SK-N-SH (cell line): Measurements from ENCODE around the gene ARHGAP5. TPM values are rescaled to one million over a fixed set of nuclear protein-coding genes. Genes with fewer than 3 reads are reported as not detected.

Experiments
- CTCF ChIA-PET: fragments of 300-600, 350-600 bp; formaldehyde crosslinking; extraction: SDS; loops from one replicate; lab custom pipeline; 2021; lab: Yijun Ruan, JAX
- POLR2A ChIA-PET: fragments of 350-600 bp; sonication (Branson Sonifier 250); formaldehyde crosslinking; extraction: SDS; loops from one replicate; lab custom pipeline; 2020; ENCODE audit warnings: antibody characterized with exemption, inconsistent platforms; lab: Yijun Ruan, JAX
- DNase-seq: peaks from one replicate; pipeline ENCODE4 v3.0.0; 2012
- H2AFZ ChIP-seq: fragments of 200-600 bp; sonication (generic); 2 replicates; pipeline ENCODE4 v1.8.1; 2016; ENCODE audit warnings: antibody characterized with exemption, mild to moderate bottlenecking, low read depth
- H3F3A ChIP-seq: fragments of 200-600 bp; sonication (generic); replicated peaks from 2 replicates; pipeline ENCODE3; 2016; ENCODE audit warnings: antibody characterized with exemption, mild to moderate bottlenecking; ENCODE audit not compliant: insufficient read depth
- H3K27ac ChIP-seq, 2 experiments: fragments of 200-500 bp in 1 of 2; fragments of 200-600 bp in 1 of 2; sonication (Bioruptor generic) in 1 of 2; sonication (generic), shearing (Covaris generic) in 1 of 2; 2 replicates each; pipeline versions ENCODE4 v1.5.1 to v1.6.1; 2014 to 2016; ENCODE audit warnings: low read depth in 2 of 2, inconsistent platforms in 1 of 2, low read length in 1 of 2, mild to moderate bottlenecking in 1 of 2, mixed read lengths in 1 of 2
- H3K27me3 ChIP-seq: fragments of 200-600 bp; sonication (generic), shearing (Covaris generic); 2 replicates; pipeline ENCODE4 v1.6.1; 2016; ENCODE audit warnings: mixed run types; ENCODE audit not compliant: insufficient read depth
- H3K36me3 ChIP-seq, 2 experiments: fragments of 200-500 bp in 1 of 2; fragments of 200-600 bp in 1 of 2; sonication (Bioruptor generic) in 1 of 2; sonication (generic) in 1 of 2; replicated peaks in 1 of 2; 2 replicates each; pipeline versions ENCODE3 to v1.5.1; 2014 to 2016; ENCODE audit warnings: low read length in 1 of 2, mild to moderate bottlenecking in 1 of 2; ENCODE audit not compliant: insufficient read depth in 2 of 2, control insufficient read depth in 1 of 2
- H3K4me1 ChIP-seq, 2 experiments: fragments of 200-500 bp in 1 of 2; fragments of 200-600 bp in 1 of 2; sonication (Bioruptor generic) in 1 of 2; sonication (generic), shearing (Covaris generic) in 1 of 2; 2 replicates each; pipeline versions ENCODE4 v1.5.1 to v1.6.1; 2014 to 2016; ENCODE audit warnings: low read depth in 1 of 2, low read length in 1 of 2, mixed run types in 1 of 2; ENCODE audit not compliant: insufficient read depth in 2 of 2, control insufficient read depth in 1 of 2
- H3K4me2 ChIP-seq: fragments of 200-600 bp; sonication (generic), shearing (Covaris generic); 2 replicates; pipeline ENCODE4 v1.6.1; 2017; ENCODE audit warnings: mixed run types
- H3K4me3 ChIP-seq, 2 experiments: fragments of 200-500 bp in 1 of 2; fragments of 200-600 bp in 1 of 2; sonication (Bioruptor generic) in 1 of 2; sonication (generic), shearing (Covaris generic) in 1 of 2; 2 replicates each; pipeline versions ENCODE4 v1.5.1 to v1.8.1; 2014 to 2016; ENCODE audit warnings: low read depth in 2 of 2, inconsistent platforms in 1 of 2, low read length in 1 of 2, mild to moderate bottlenecking in 1 of 2, mixed read lengths in 1 of 2, moderate library complexity in 1 of 2
- H3K79me2 ChIP-seq: fragments of 200-600 bp; sonication (generic); 2 replicates; pipeline ENCODE4 v1.8.1; 2017; ENCODE audit warnings: mild to moderate bottlenecking; ENCODE audit not compliant: insufficient read depth
- H3K9ac ChIP-seq: fragments of 200-600 bp; sonication (generic); 2 replicates; pipeline ENCODE4 v1.6.1; 2017; ENCODE audit warnings: mixed run types
- H3K9me2 ChIP-seq: fragments of 200-600 bp; sonication (generic); 2 replicates; pipeline ENCODE4 v1.6.1; 2017; ENCODE audit warnings: mixed run types
- H3K9me3 ChIP-seq: fragments of 200-600 bp; sonication (generic); 2 replicates; pipeline ENCODE4 v1.6.1; 2017; ENCODE audit warnings: mixed run types, mild to moderate bottlenecking, moderate library complexity
- H4K20me1 ChIP-seq: fragments of 200-600 bp; sonication (generic); 2 replicates; pipeline ENCODE4 v1.6.1; 2017; ENCODE audit warnings: mild to moderate bottlenecking, mixed run types; ENCODE audit not compliant: insufficient read depth
- CHD2 ChIP-seq: fragments of 150-350 bp; IDR thresholded peaks from 2 replicates; pipeline ENCODE4 v1.6.1; 2018; ENCODE audit warnings: low read length; ENCODE audit not compliant: partially characterized antibody
- EP300 ChIP-seq, 2 experiments: IDR thresholded peaks; 2 replicates each; pipeline versions ENCODE4 v1.4.0 to v1.6.1; 2012; ENCODE audit warnings: borderline replicate concordance in 1 of 2, low read depth in 1 of 2, low read length in 1 of 2
- JUND ChIP-seq: IDR thresholded peaks from 2 replicates; pipeline ENCODE4 v1.4.0; 2012
- MEF2A ChIP-seq: IDR thresholded peaks from 2 replicates; pipeline ENCODE4 v1.4.0; 2012; ENCODE audit warnings: low read depth, borderline replicate concordance
- POLR2AphosphoS5 ChIP-seq: IDR thresholded peaks from 2 replicates; pipeline ENCODE4 v1.6.1; 2012; ENCODE audit warnings: low read depth, low read length
- RAD21 ChIP-seq: IDR thresholded peaks from 2 replicates; pipeline ENCODE4 v1.6.1; 2012; ENCODE audit warnings: mild to moderate bottlenecking, low read length
- RCOR1 ChIP-seq: fragments of 150-350 bp; IDR thresholded peaks from 2 replicates; pipeline ENCODE4 v1.6.1; 2017; ENCODE audit warnings: antibody characterized with exemption, low read length
- RFX5 ChIP-seq: IDR thresholded peaks from 2 replicates; pipeline ENCODE4 v1.6.1; 2012; ENCODE audit warnings: mild to moderate bottlenecking, improper control_type of control experiment, low read length
- RXRA ChIP-seq: IDR thresholded peaks from 2 replicates; pipeline ENCODE4 v1.4.0; 2012; ENCODE audit warnings: low read depth, mild to moderate bottlenecking, borderline replicate concordance
- SIN3A ChIP-seq: IDR thresholded peaks from 2 replicates; pipeline ENCODE4 v1.6.1; 2012; ENCODE audit warnings: low read depth, mild to moderate bottlenecking, low read length, moderate library complexity, borderline replicate concordance
- SMC3 ChIP-seq: IDR thresholded peaks from 2 replicates; pipeline ENCODE4 v1.6.1; 2012; ENCODE audit warnings: low read depth, low read length, improper control_type of control experiment
- TCF12 ChIP-seq: IDR thresholded peaks from 2 replicates; pipeline ENCODE4 v1.4.0; 2012
- TEAD4 ChIP-seq: IDR thresholded peaks from 2 replicates; pipeline ENCODE4 v1.4.0; 2012; ENCODE audit warnings: mild to moderate bottlenecking, borderline replicate concordance; ENCODE audit not compliant: insufficient read depth
- WGBS: methylation state at CpG from one replicate; pipeline ENCODE4 v1.1.6; 2017; ENCODE audit warnings: low lambda C conversion rate; 5-methylcytosine and 5-hydroxymethylcytosine counted together
- polyA plus RNA-seq, 3 experiments: library from polyadenylated mRNA; depleted of rRNA; stranded (reverse); fragments of >200 nt; gene quantifications; 2 replicates each; pipeline ENCODE4 v1.2.3, GENCODE V29; 2012
- TF ChIP-seq, protein P1 (sequence below): IDR thresholded peaks from 2 replicates; pipeline ENCODE4 v1.4.0; 2012; ENCODE audit warnings: low read depth, borderline replicate concordance
- TF ChIP-seq, protein P2 (sequence below): IDR thresholded peaks from 2 replicates; pipeline ENCODE4; 2012
- TF ChIP-seq, protein P3 (sequence below): IDR thresholded peaks from 2 replicates; pipeline ENCODE4 v1.4.0; 2012; ENCODE audit warnings: low read depth, borderline replicate concordance
- TF ChIP-seq, protein P4 (sequence below): fragments of 150-350 bp; IDR thresholded peaks from 2 replicates; pipeline ENCODE4 v1.6.1; 2017; ENCODE audit warnings: antibody characterized with exemption, low read length, low read depth, borderline replicate concordance

Gene ARHGAP5
- polyA plus RNA-seq, 1 of the 3 experiments (the other 2 are of a cell fraction), result 7.2 TPM

DNA sequence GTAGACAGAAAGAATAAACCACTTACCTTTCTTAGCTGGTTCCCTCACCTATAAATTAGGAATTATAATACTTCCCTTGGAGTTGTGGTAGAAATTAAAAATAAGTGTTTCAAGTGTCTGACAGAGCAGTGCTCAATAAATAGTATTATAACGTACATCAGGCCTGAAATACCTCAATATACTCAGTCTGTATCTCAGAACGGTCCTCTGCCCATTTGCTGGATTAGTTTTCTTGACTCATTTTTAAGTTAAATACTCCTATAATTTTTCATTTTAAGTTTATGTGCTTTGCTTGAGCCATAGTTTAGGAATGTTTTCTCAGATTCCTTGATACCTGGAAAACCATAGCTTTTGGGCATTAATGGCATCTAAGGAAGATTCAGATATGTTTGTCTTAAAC, 22.4 kb downstream of the ARHGAP5 start:
- no peak for DNase-seq
- Histone ChIP-seq H3F3A (peaks cover 44% of the 10 kb centered on the region), H4K20me1 (peaks cover 89% of the 10 kb centered on the region), H3K9me3 (no peaks in the 10 kb centered on the region), H3K79me2 (peaks cover 100% of the 10 kb centered on the region), H3K9ac (no peak overlapping the region), H3K4me3 (no peak overlapping the region), H3K27me3 (no peaks in the 10 kb centered on the region), H2AFZ (no peak overlapping the region), H3K4me2 (no peak overlapping the region), H3K4me1 (peaks cover 10 to 19% of the 10 kb centered on the region in 2 experiments; a peak in 3 of 4 replicates), H3K36me3 (peaks cover 43 to 51% of the 10 kb centered on the region in 2 experiments), H3K27ac (no peak overlapping the region), H3K9me2 (no peaks in the 10 kb centered on the region)
- TF ChIP-seq RAD21, result no peak
- TF ChIP-seq RCOR1, result no peak
- TF ChIP-seq CHD2, result no peak
- TF ChIP-seq TEAD4, result no peak
- no peak for TF ChIP-seq SIN3A
- TF ChIP-seq TCF12, result no peak
- TF ChIP-seq MEF2A, result no peak
- no peak for TF ChIP-seq RFX5
- TF ChIP-seq, protein P1, sequence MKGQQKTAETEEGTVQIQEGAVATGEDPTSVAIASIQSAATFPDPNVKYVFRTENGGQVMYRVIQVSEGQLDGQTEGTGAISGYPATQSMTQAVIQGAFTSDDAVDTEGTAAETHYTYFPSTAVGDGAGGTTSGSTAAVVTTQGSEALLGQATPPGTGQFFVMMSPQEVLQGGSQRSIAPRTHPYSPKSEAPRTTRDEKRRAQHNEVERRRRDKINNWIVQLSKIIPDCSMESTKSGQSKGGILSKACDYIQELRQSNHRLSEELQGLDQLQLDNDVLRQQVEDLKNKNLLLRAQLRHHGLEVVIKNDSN, result no peak
- TF ChIP-seq POLR2AphosphoS5, result no peak
- TF ChIP-seq SMC3, result no peak
- TF ChIP-seq, protein P2, sequence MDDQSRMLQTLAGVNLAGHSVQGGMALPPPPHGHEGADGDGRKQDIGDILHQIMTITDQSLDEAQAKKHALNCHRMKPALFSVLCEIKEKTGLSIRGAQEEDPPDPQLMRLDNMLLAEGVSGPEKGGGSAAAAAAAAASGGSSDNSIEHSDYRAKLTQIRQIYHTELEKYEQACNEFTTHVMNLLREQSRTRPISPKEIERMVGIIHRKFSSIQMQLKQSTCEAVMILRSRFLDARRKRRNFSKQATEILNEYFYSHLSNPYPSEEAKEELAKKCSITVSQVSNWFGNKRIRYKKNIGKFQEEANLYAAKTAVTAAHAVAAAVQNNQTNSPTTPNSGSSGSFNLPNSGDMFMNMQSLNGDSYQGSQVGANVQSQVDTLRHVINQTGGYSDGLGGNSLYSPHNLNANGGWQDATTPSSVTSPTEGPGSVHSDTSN, result no peak
- TF ChIP-seq, protein P3, sequence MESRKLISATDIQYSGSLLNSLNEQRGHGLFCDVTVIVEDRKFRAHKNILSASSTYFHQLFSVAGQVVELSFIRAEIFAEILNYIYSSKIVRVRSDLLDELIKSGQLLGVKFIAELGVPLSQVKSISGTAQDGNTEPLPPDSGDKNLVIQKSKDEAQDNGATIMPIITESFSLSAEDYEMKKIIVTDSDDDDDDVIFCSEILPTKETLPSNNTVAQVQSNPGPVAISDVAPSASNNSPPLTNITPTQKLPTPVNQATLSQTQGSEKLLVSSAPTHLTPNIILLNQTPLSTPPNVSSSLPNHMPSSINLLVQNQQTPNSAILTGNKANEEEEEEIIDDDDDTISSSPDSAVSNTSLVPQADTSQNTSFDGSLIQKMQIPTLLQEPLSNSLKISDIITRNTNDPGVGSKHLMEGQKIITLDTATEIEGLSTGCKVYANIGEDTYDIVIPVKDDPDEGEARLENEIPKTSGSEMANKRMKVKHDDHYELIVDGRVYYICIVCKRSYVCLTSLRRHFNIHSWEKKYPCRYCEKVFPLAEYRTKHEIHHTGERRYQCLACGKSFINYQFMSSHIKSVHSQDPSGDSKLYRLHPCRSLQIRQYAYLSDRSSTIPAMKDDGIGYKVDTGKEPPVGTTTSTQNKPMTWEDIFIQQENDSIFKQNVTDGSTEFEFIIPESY, result no peak
- no peak for TF ChIP-seq RXRA
- TF ChIP-seq, protein P4, sequence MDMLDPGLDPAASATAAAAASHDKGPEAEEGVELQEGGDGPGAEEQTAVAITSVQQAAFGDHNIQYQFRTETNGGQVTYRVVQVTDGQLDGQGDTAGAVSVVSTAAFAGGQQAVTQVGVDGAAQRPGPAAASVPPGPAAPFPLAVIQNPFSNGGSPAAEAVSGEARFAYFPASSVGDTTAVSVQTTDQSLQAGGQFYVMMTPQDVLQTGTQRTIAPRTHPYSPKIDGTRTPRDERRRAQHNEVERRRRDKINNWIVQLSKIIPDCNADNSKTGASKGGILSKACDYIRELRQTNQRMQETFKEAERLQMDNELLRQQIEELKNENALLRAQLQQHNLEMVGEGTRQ, result no peak
- TF ChIP-seq JUND, result no peak
- TF ChIP-seq EP300 (IDR thresholded peaks at IDR 0.05; ENCODE audit: borderline replicate concordance in 1 of 2, low read depth in 1 of 2, low read length in 1 of 2), result no peak
- ChIA-PET CTCF (interaction anchor here (1.0 to 1.6 kb wide), 2 partner anchors 14 to 27 kb away, joined by 3 to 4 read pairs; no protein-coding TSS in a partner anchor), POLR2A (no interaction called here)
- WGBS, result 94% methylated on average over 2 of the region's 2 CpGs
